Stimulated activated CD8-positive, alpha-beta memory T cell treated with anti-CD3 and anti-CD28 coated beads, Interleukin-4, amount 100 ng/mL, for 4 hours (primary cell): ENCODE measurements around the gene MKS1.

ENCODE experiments used
- DNase-seq, 2 donors: peaks; one replicate each; pipeline ENCODE4 v3.0.0-alpha.2; 2020; ENCODE audit warnings: low read depth in 2 of 2, low spot score in 1 of 2

The MKS1 gene

DNA sequence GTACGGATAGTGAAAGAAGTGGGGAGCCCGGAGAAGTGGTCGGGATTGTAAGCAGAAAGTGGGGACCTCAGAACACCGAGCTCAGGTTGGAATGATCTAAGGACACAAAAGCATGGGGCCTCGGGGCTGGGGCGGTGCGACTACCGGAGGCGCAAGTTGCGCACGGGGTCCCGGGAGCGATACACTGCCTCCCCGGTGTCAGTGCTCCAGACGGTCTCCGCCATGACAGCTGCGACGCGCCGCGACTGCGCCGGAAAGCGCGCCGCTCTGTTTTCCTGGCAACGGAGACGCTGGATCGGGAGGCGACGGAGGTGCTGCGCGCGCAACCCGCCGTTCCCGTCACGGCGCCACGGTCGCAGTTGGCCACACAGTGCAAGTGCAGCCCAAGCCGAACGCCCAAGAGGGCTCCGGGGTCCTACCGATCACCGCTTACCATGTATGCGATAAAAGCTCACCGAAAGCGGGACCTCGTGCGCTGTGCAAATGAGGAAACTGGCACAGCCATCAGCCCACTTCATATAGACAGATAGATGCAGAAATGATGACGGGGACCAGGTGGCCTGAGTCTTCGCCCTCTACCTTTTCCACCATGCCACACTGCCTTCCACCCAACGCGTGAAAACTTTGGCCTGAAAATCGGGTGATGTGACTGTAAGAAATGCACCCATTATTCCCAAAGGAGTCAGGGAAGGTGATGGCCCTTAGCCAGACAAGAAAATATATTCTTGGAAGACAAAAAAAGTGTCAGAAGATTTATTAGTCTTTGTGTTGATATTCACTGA lies at the start of gene MKS1:
Gene MKS1 (minus strand): TSS at position 249 of the 782 bp plus-strand sequence. CDS start 25 bp downstream, at position 224.
- peak; percentile 83 to 84 for DNase-seq

DNA sequence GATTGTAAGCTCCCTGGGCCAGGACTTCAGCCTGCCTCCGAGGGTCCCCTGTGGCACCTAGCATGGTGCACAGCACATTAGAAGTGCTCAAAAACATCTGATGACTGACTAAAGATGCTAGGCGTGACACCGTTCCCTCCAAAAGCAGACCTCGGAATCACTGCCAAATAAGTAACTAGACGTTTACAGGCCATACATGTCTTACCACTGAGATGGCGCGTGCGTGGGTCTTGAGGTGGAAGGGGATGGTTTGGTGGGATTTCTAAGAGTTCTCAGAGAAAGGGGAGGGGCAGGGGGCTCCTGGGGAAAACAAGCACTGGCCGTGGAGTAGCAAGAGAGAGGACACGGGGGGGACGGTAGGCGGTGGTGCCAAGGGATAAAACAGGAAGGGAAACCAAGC lies 49.3 kb upstream of the MKS1 start:
- no peak for DNase-seq

DNA sequence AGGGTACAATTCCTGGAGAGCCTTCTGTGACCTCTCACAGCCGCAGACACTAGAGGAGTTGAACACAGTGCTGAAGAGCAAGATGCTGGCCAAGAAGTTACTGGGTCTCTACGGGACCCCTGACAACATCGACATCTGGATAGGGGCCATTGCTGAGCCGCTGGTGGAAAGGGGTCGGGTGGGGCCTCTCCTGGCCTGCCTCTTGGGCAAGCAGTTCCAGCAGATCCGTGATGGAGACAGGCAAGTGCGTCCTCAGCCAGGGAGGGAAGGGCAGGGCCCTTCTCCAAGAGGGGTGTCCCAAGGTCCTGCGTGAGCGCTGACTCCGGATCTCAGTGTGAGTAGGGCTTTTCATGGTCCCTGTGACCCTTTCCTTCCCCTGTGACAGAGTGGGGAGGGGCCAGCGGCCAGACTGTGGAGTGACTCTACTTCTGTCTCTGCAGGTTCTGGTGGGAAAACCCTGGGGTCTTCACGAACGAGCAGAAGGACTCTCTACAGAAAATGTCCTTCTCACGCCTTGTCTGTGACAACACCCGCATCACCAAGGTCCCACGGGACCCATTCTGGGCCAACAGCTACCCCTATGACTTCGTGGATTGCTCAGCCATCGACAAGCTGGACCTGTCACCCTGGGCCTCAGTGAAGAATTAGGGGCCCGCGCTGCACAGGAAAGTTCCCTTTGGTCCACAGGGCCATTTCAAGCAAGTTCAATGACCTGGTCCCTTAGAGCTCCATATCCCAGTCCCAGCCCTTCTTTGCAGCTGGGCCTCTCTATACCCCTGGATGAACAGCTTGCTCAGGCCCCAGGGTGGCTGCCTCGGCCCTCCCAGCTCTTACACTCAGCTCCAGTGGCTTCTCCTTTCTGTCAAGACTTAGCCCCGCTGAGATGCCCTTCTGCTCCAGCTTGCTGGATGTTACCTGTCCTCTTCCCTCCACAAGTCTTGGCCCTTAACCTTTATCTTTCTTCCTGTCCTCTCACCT lies 48.6 kb upstream of the MKS1 start:
- no peak for DNase-seq

DNA sequence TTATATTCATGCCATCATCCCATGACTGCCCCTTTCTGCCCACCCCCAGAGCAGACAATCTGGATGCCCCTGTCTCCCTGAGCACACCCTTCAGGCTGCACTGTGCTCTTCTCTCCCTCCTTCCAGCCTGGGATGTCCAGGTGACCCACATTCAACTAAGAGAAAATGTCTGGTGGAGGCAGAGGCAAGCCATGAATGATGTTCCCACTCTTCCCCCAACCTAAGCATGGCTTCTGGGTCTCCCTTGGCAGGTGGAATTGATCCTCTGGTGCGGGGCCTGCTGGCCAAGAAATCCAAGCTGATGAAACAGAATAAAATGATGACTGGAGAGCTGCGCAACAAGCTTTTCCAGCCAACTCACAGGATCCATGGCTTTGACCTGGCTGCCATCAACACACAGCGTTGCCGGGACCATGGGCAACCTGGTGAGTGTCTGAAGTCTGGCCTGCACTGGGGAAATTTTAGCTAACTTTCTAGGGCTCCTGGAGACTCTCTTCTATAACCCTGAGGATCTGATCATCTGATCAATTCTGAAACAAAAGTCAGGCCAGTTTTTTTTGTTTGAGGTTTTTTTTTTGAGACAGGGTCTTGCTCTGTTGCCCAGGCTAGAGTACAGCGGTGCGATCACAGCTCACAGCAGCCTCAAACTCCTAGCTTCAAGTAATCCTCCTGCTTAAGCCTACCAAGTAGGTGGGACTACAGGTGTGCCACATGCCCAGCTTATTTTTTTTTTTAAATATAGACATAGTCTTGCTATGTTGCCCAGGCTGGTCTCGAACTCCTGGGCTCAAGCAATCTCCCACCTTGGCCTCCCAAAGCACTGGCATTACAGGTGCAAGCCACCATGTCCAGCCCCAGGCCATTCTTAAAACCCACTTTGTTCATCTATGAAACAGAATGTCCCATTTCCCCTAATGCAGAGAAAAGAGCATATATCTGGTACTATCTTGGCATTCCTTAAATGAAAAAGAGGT lies 47.1 kb upstream of the MKS1 start:
- no peak for DNase-seq

DNA sequence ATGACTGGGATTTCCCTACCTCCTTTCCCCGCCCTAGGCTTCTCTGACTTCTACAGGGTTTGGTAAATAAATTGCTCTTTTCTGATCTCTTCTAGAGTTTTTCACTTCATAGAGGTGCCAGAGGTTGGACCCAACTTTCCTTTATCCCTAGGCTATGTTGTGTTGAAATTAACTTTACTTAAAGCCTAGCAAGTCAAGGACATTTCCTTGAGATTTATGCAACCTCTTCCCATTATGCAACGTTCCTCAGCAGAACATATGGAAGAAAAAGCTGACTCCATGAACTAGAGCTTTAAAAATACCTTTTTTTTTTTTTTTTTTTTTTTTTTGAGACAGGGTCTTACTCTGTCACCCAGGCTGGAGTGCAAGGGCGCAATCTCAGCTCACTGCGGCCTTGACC lies 46.2 kb upstream of the MKS1 start:
- DNase-seq: no peak

DNA sequence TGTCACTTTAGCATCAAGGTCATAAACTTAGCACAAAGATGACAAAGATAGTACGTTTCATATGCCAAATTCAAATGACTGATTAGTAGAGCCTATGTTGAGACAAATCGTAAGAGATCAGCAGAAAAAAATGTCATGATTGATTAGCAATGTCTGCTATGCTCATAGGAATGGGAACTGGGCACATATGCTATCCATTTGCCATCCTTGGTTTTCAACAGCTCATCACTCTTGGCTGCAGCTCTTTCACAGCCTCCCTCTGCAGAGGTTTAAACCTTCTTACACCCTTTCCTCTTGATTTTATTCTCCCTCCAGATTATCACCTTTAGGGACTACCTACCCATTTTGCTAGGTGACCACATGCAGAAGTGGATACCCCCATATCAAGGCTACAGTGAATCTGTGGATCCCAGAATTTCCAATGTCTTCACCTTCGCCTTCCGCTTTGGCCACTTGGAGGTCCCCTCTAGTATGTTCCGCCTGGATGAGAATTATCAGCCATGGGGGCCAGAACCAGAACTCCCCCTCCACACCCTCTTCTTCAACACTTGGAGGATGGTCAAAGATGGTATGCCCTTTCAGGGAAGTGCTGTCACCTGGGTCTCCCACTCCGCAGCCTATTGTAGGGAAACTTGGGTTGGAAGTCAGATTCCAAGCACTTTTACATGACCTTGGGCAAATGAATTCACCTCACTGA lies 45.5 kb upstream of the MKS1 start:
- no peak for DNase-seq

DNA sequence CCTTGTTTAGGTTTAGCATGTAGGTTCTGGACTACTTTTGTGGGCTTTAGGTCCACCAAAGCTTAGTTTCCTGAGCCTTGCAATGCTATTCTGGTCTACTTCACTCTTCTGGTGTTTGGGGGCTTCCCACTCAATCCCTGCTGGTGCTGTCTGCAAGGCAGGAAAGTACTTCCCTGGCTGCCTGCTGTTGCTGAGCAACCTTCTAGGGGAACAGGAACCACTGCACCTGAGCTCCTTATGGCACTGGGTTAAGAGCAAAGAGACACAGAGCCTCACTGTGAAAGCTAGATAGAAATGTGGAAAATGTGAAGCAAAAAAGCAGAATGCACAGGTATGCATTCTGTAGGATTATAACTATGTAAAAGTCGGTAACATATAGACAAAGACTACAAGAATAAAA lies 44.7 kb upstream of the MKS1 start:
- DNase-seq: no peak

DNA sequence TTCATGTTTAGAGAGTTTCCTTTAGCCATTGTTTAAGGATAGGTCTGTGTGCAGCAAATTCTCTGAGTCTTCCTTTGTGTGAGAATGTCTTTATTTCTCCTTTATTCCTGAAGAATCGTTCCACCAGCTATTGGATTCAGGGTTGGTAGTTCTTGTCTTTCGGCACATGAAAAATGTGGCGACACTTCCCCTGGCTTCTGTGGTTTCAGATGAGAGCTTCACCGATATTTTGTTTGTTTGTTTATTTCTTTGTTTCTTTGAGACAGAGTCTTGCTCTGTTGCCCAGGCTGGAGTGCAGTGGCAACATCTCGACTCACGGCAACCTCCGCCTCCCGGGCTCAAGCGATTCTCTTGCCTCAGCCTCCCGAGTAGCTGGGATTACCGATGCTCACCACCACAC lies 43.1 kb upstream of the MKS1 start:
- no peak for DNase-seq

DNA sequence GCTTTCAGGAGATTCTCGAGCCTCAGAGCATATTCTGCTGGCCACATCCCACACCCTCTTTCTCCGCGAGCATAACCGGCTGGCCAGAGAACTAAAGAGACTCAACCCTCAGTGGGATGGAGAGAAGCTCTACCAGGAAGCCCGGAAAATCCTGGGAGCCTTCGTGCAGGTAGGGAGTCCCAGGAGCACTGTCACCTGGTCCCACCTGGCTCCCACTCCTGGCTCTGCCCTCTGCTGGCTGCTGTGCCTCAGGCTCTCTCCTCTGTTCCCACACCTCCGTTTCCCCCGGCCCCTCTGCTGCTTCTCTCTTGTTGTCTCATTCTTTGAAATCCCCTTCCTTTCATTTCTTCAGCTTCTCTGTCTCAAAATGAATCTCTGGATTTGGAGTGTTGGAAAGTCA lies 35.7 kb upstream of the MKS1 start:
- DNase-seq: no peak

DNA sequence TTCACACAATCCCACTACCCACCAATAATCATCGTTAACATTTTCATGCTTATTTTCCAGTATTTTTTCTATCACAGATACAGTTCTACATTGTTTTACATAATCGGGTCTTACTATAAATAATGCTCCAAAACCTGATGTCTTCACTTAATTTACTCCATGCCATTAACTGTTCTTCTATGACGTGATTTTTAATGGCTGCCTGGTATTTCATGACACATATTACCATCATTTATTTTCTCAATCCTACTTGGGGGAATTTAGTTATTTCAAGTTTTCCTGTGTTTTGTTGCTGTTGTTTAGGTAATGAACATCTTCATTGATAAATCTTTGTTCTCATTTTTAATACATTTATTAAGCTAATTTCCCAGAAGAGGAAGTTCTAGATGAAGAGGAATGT lies 34.0 kb upstream of the MKS1 start:
- no peak for DNase-seq

DNA sequence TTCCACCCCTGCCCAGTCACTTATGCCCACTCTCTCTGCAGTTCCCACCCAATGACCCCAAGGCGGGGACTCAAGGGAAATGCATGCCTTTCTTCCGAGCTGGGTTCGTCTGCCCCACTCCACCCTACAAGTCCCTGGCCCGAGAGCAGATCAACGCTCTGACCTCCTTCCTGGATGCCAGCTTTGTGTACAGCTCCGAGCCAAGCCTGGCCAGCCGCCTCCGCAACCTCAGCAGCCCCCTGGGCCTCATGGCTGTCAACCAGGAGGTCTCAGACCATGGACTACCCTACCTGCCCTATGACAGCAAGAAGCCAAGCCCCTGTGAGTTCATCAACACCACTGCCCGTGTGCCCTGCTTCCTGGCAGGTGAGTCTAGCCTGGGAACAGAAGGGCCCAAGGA lies 33.1 kb upstream of the MKS1 start:
- no peak for DNase-seq

DNA sequence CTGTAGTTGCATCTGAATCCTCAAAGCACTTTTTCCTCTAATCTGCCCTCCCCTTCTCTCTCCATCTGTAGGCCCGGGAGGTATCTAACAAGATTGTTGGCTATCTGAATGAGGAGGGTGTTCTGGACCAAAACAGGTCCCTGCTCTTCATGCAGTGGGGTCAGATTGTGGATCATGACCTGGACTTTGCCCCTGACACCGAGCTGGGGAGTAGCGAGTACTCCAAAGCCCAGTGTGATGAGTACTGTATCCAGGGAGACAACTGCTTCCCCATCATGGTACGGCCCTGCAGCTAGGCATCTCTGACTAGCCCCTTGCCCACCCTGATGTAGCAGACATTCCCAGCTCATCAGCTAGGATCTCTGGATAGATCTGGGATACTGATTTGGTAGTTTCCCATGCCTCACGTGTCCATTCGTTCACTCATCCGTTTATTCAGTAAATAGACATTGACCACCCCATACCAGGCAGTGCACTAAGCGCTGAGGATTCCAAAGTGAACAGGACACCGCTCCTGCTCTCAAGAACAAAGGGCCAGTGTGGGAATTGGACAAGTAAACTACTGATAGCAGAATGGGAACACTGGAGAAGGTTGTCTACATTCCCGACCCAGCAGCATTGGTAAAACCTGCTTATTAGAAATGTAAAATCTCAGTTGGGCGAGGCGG lies 31.4 kb upstream of the MKS1 start:
- DNase-seq: no peak

DNA sequence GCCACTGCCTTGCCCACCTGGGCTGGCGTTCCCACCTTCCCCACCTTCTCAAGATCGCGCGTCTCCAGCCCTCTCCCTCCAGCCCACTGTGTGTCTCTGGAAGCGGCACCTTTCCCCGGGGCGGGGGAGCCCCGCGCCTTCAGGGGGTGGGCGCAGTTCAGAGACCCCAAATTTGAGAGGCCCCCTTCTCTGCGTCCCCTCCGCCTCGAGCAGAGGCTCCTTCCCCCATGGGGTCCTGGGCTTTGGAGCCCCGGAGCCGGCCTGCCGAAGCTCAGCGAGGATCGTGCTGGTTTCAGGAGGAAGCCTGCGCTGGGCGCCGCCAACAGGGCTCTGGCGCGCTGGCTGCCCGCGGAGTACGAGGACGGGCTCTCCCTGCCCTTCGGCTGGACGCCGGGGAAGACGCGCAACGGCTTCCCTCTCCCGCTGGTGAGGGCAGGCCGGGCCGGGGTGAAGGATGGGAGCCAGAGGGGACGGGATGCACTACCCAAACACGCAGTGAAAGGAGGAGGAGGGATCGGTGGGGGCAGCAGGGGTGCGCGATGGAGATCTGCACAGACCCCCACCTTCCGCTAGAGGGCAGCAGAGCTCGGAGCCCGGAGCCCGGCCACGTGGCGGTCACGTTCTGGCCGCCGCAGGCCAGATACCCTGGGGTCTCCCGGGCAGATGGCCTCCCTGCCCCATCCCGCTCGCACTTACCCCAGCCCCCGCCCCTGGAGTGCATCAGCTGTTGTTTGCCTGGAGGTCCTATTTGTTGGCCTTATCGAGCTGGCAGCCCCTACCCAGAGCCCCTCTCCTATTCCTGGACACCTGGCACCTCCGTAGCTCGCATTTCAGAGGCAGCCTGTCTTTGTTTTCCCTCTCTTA lies 30.4 kb upstream of the MKS1 start:
- DNase-seq: peak; percentile 51 to 56

DNA sequence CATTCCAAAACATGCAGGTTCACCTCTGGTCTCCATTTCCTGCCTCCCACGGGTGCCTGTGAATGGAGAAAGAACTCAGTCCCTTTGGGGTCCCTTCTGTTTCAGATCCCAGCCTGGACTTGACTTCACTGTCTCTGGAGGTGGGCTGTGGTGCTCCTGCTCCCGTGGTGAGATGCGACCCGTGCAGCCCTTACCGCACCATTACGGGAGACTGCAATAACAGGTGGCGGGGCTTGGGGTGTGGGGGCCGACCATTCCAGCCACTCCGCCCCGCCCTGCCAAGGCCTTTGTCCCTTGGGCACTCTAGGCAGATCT lies 29.9 kb upstream of the MKS1 start:
- DNase-seq: no peak

DNA sequence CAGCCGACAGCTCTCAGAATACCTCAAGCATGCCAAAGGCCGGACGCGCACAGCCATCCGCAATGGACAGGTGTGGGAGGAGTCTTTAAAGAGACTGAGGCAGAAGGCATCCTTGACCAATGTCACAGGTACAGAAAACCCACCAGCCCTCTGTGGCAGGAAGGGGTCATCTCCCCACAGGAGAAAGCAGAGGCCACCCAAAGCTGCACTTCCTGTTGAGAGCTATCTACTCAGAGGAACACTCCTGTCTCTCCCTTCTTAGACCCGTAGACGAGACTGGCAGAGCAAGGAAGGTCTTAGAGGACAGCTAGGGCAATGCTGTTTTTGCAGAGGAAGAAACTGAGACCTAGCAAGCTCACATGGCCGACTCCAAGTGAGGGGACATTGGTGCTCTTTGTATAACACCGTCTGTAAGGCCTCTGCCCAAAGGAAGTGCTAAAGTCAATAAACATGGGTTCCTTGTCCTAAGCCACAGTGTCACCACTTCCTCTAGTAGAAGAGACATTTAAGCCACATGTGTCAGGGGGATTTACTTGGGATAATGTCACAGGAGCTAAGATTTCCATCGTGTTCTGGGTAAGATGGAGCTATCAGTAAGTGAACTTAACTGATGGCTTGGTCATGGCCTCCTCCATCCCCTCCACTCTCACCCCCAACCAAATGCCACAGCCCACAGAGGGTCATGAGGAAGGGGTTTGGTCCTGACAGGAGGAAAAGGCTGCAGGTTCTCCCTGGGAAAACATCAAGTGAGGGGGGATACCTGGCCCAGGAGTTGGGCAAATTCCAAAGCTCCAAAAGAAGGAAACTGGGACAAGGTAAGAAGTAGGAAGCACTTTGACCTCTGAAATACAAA lies 28.7 kb upstream of the MKS1 start:
- DNase-seq: no peak

DNA sequence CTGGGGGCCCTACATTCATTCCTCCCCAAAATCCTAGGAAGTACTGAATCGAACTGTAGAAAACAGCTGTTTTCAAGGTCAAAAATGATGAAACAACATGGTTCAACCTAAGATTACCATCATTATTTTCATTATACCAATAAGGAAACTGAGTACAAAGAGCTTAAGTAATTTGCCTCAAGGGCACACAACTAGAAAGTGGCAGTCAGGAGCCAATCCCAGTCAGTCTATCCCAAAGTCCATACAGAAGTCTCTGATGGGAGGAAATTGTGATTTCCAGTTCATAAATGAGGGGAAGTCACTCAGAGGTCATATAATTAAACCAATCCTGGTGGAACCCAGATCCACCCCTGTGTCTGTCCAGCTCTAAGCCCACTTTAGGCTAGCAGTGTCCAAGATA lies 27.7 kb upstream of the MKS1 start:
- no peak for DNase-seq

DNA sequence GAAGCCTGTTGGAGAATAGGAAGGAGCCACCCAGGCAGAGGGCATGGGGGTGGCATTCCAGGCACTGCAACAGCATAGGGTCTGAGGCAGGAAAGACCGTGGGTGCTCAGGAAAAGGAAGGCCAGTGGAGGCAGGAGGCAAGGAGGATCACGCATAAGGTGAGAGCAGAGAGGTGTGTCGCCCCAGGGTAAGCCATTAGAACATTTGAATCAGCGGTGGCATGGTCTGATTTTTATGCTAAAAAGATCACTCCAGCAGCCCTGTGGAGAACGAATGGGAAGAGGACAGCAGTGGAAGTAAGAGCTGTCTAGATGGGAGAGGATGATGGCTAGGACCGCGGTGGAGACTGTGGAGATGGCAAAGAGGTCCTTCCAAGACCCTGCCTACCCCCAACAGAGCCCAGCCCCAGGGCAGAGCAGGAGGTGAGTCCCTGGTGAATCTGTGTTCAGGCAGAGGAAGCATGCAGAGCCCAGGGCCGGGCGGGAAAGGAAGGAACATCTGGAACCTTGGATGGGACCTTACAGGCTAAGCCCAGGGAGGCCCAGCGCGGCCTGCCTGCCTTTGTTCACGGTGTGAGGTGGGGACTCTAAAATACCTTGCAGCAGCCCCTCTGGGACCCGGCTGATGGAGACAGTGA lies 27.2 kb upstream of the MKS1 start:
- no peak for DNase-seq
